Measurements from ENCODE around the gene TLR8.
"Not testable (repeated sequence)": the region's sequence is repeated elsewhere in the genome, so short reads cannot be mapped to it uniquely, and the experiment has no call there.

DNA sequence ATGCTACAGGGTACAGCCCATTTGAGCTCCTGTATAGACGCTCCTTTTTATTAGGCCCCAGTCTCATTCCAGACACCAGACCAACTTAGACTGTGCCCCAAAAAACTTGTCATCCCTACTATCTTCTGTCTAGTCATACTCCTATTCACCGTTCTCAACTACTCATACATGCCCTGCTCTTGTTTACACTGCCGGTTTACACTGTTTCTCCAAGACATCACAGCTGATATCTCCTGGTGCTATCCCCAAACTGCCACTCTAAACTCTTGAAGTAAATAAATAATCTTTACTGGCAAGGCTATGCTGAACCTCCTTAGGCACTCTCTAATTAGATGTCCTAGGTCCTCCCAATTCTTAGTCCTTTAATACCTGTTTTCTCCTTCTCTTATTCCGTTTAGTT, 38.0 kb downstream of the TLR8 start:
- TF ChIP-seq CTCF (conservative IDR thresholded peaks at IDR 0.05; ENCODE audit: low read depth in 2 of 2); EZH2 (IDR thresholded peaks at IDR 0.05; ENCODE audit: low read depth, unreplicated experiment): not testable (repeated sequence)

All from GM23338 (cell line).